Measurements from ENCODE around the gene CCM2.

DNA sequence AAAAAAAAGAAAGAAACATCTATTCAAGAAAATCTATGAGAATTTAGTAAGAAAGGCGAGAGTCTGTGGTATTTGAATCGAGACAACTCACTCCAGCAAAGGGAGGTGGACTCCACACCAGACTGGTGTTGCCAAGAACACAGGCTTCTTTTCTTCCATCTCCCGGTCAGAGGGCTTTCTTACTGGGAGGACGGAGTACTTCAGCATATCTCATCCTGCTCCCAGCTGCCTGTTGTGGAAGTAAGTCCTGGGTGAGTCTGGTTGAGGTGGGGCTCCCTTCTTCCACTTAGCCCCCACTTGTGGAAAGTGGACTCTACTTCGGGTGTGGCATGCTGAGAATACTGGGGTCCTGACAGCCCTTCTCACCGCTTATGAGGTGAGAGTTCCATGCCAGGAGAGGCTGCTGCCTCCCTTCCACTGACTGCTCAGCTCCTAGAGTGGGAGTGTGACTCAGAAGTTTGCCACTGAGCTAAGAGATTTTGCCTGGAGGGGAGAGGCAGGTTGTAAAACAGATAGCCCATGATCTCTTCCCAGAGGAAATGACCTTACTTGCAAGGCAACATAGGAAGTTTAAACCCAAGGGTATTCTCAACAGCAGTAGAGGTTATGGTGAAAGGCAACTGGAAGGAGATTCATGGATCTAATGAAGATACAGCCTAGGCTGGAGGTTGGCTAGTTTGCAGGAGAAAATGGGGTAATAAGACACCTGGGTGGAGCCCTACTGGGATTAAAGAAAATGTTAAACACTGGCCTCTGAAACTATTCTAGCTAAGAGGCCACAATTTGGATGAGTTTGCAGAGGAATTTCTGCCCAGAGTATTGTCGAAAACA is 92.3 kb downstream of the CCM2 start:
- TF ChIP-seq YY1 (IDR thresholded peaks at IDR 0.05; ENCODE audit: insufficient read depth, insufficient read length) (no peak), ZNF274 (IDR thresholded peaks at IDR 0.05; ENCODE audit: low read depth, low read length) (no peak)

Measured in NT2/D1 (cell line).